GM12878 (cell line): Measurements from ENCODE around the gene SPAG17. TPM values are rescaled to one million over a fixed set of nuclear protein-coding genes. Genes with fewer than 3 reads are reported as not detected.

Experiments used
- CBFB ChIP-seq: IDR thresholded peaks from 2 replicates; pipeline ENCODE4 v1.6.1; 2016; ENCODE audit warnings: antibody characterized with exemption, low read depth
- E2F4 ChIP-seq: IDR thresholded peaks from 2 replicates; pipeline ENCODE4 v1.6.1; 2012; ENCODE audit warnings: low read depth, low read length, improper control_type of control experiment
- EGR1 ChIP-seq, 2 experiments: IDR thresholded peaks; 1 replicate in 1 of 2; 2 replicates in 1 of 2; pipeline ENCODE4 v1.6.1; 2011 to 2012; ENCODE audit warnings: low read depth in 2 of 2, low read length in 2 of 2, borderline replicate concordance in 1 of 2, mild to moderate bottlenecking in 1 of 2, moderate library complexity in 1 of 2
- EP300 ChIP-seq, 2 experiments: fragments of 150-350 bp in 1 of 2; IDR thresholded peaks; 2 replicates each; pipeline ENCODE4 v1.6.1; 2011 to 2012; ENCODE audit warnings: low read depth in 2 of 2, low read length in 2 of 2, borderline replicate concordance in 1 of 2, improper control_type of control experiment in 1 of 2, inconsistent platforms in 1 of 2; ENCODE audit not compliant: control insufficient read depth in 1 of 2
- GATAD2B ChIP-seq: fragments of 450-650 bp; conservative IDR thresholded peaks from 2 replicates; pipeline ENCODE4 v1.6.1; 2017; ENCODE audit warnings: low read depth, mild to moderate bottlenecking, moderate library complexity
- HDAC2 ChIP-seq: fragments of 200-600 bp; sonication (generic); IDR thresholded peaks from 2 replicates; pipeline ENCODE4 v1.6.1; 2017
- TARDBP ChIP-seq: IDR thresholded peaks from 2 replicates; pipeline ENCODE4 v1.6.1; 2016; ENCODE audit warnings: borderline replicate concordance
- ZNF687 ChIP-seq: fragments of 450-650 bp; IDR thresholded peaks from 2 replicates; pipeline ENCODE4 v1.6.1; 2017; ENCODE audit warnings: mild to moderate bottlenecking, moderate library complexity
- polyA plus RNA-seq, 11 experiments: library from polyadenylated mRNA; depleted of rRNA in 4 of 11; unstranded in 6 of 11; stranded (reverse) in 5 of 11; fragments of >200 nt; fragmentation: Nextera tagmentation in 4 of 11; fragmentation: Illumina TruSeq in 1 of 11; extraction: Ambion mirVana in 4 of 11; extraction: Trizol in 1 of 11; gene quantifications; 1 replicate in 1 of 11; 2 replicates in 10 of 11; pipeline versions ENCODE4 v1.2.1 to v1.2.3, GENCODE V29; 2011 to 2016; ENCODE audit warnings: inconsistent platforms in 2 of 11, missing spikeins in 2 of 11, low read depth in 1 of 11
- total RNA-seq, 4 experiments: library from RNA; depleted of rRNA in 3 of 4; stranded (reverse); fragments of >200 nt in 3 of 4; fragmentation: Illumina TruSeq in 1 of 4; extraction: Trizol in 1 of 4; gene quantifications; 2 replicates each; pipeline versions ENCODE4 v1.2.1 to v1.2.3, GENCODE V29; 2013 to 2021

The SPAG17 gene
- total and polyA plus RNA-seq, 10 of the 15 experiments (the other 5 are each of a cell fraction or from before 2014, with no cell fraction given), result 0.02 to 0.16 (median 0.03) TPM; not detected in 7

- TF ChIP-seq ZNF687 (no peak), HDAC2 (no peak), TARDBP (no peak), EP300 (IDR thresholded peaks at IDR 0.05; ENCODE audit: borderline replicate concordance in 1 of 2, control insufficient read depth in 1 of 2, low read depth in 2 of 2, low read length in 2 of 2) (no peak), EGR1 (IDR thresholded peaks at IDR 0.05; ENCODE audit: borderline replicate concordance in 1 of 2, low read depth in 2 of 2, low read length in 2 of 2) (no peak), E2F4 (no peak), CBFB (no peak), GATAD2B (no peak)
Observed at GRCh38 chr1:117942293-117942692, 242.7 kb downstream of the SPAG17 start (continued).
